Testis (tissue), 3 donors: ENCODE measurements around the gene LEAP2. TPM values are rescaled to one million over a fixed set of nuclear protein-coding genes. Genes with fewer than 3 reads are reported as not detected.

Experiments used
- DNase-seq: peaks from one replicate; pipeline ENCODE4 v3.0.0-alpha.2; 2019
- H3K27ac ChIP-seq, 2 donors: fragments of 200-600 bp; sonication (generic); one replicate each; pipeline ENCODE4 v1.5.1; 2019
- H3K27me3 ChIP-seq: fragments of 200-600 bp; sonication (generic); one replicate; pipeline ENCODE4 v1.5.1; 2019
- H3K36me3 ChIP-seq: fragments of 200-600 bp; sonication (generic); one replicate; pipeline ENCODE4 v1.5.1; 2017; ENCODE audit warnings: low read depth; ENCODE audit errors: missing control alignments
- H3K4me1 ChIP-seq: fragments of 200-600 bp; sonication (generic); one replicate; pipeline ENCODE4 v1.5.1; 2019
- H3K4me3 ChIP-seq, 2 donors: fragments of 200-600 bp; sonication (generic); one replicate each; pipeline ENCODE4 v1.5.1; 2017 to 2019
- H3K9me3 ChIP-seq: fragments of 200-600 bp; sonication (generic); one replicate; pipeline ENCODE4 v1.5.1; 2017
- CTCF ChIP-seq, 3 experiments: fragments of 450-650 bp in 2 of 3; fragments of 200-600 bp in 1 of 3; sonication (generic) in 1 of 3; IDR thresholded peaks; one replicate each; pipeline ENCODE4 v1.5.1; 2016 to 2019; ENCODE audit warnings: antibody characterized with exemption in 3 of 3, mild to moderate bottlenecking in 2 of 3, moderate library complexity in 1 of 3
- POLR2A ChIP-seq: fragments of 450-650 bp; IDR thresholded peaks from one replicate; pipeline ENCODE4 v1.6.1; 2017; ENCODE audit warnings: antibody characterized with exemption, mild to moderate bottlenecking, moderate library complexity
- WGBS, 2 donors: methylation state at CpG; one replicate each; pipeline ENCODE4 v1.1.5; 2018; 5-methylcytosine and 5-hydroxymethylcytosine counted together
- intact Hi-C: fragments of 100-400 bp; cut with DNase I; formaldehyde crosslinking; loops from one replicate; pipeline ENCODE4 v1.15.1; 2023; ENCODE audit warnings: low total_unique reads
- polyA plus RNA-seq: library from polyadenylated mRNA; stranded (reverse); fragments of 350-450 nt; fragmentation: Illumina TruSeq; extraction: RNeasy Lipid Tissue Mini Kit (QIAGEN cat#74804); gene quantifications from one replicate; pipeline ENCODE4 v1.2.3, GENCODE V29; 2014; ENCODE audit warnings: low read depth, low replicate concordance; ENCODE audit not compliant: insufficient read depth
- total RNA-seq, 2 donors: library from RNA; depleted of rRNA; stranded (reverse); fragments of >200 nt; gene quantifications; one replicate each; pipeline ENCODE4 v1.2.3, GENCODE V29; 2016

LEAP2 gene
- total and polyA plus RNA-seq, 3 donors from 2014 or later, result 1.8 to 4.1 (median 3.6) TPM

- intact Hi-C loops, result no loop called here
- no peaks in the 10 kb centered on the region for H3K36me3 ChIP-seq
- H3K4me1 ChIP-seq, result no peaks in the 10 kb centered on the region
- H3K9me3 ChIP-seq, result no peaks in the 10 kb centered on the region
- DNase-seq, result no peak
- H3K27ac ChIP-seq, result no peak overlapping the region
- no peak for TF ChIP-seq POLR2A
- no peak for TF ChIP-seq CTCF (IDR thresholded peaks at IDR 0.05)
- H3K4me3 ChIP-seq, result no peak overlapping the region
- 79 to 88% methylated on average over 3 of the region's 3 CpGs for WGBS, 2 donors
- H3K27me3 ChIP-seq, result no peaks in the 10 kb centered on the region
Measured at GRCh38 chr5:132856011-132856410, 17.5 kb upstream of the LEAP2 start.

GRCh38 chr5:132859889-132860437, 13.5 kb upstream of the LEAP2 start:
- no peaks in the 10 kb centered on the region for H3K36me3 ChIP-seq

GRCh38 chr5:132860742-132861141, 12.7 kb upstream of the LEAP2 start:
- 80% methylated on average over 5 of the region's 5 CpGs for WGBS, 2 donors
- no peak for DNase-seq
- TF ChIP-seq POLR2A (no peak), CTCF (IDR thresholded peaks at IDR 0.05) (no peak)
- Histone ChIP-seq H3K27ac (no peak overlapping the region), H3K27me3 (no peaks in the 10 kb centered on the region), H3K4me1 (no peaks in the 10 kb centered on the region), H3K36me3 (no peaks in the 10 kb centered on the region), H3K9me3 (no peaks in the 10 kb centered on the region), H3K4me3 (no peak overlapping the region)
- intact Hi-C loops, result no loop called here

More at GRCh38 chr5:132859889-132860437, 13.5 kb upstream of the LEAP2 start:
- no peak for DNase-seq
- Histone ChIP-seq H3K27me3 (no peaks in the 10 kb centered on the region), H3K9me3 (no peaks in the 10 kb centered on the region), H3K4me3 (no peak overlapping the region), H3K4me1 (no peaks in the 10 kb centered on the region), H3K27ac (no peak overlapping the region)
- no peak for TF ChIP-seq CTCF (IDR thresholded peaks at IDR 0.05)
- no peak for TF ChIP-seq POLR2A
- WGBS, 2 donors, result 87 to 89% methylated on average over 2 of the region's 2 CpGs
- intact Hi-C loops, result no loop called here

- peak overlapping the region; percentile 94 to 96 for H3K27ac ChIP-seq
- intact Hi-C loops, result no loop called here
- H3K36me3 ChIP-seq, result no peaks in the 10 kb centered on the region
- H3K4me1 ChIP-seq, result no peaks in the 10 kb centered on the region
- WGBS, 2 donors, result 20 to 22% methylated on average over 25 to 30 of the region's 30 CpGs
- no peak for DNase-seq
- no peaks in the 10 kb centered on the region for H3K9me3 ChIP-seq
- no peak for TF ChIP-seq POLR2A
- no peak for TF ChIP-seq CTCF (IDR thresholded peaks at IDR 0.05)
- H3K27me3 ChIP-seq, result no peaks in the 10 kb centered on the region
- H3K4me3 ChIP-seq, result peak overlapping the region; percentile 76 to 85
Measured at GRCh38 chr5:132865668-132866341, 7.7 kb upstream of the LEAP2 start.
